Progenitor cell of endocrine pancreas (in vitro differentiated cells): Measurements from ENCODE around the gene OGFOD2. TPM values are rescaled to one million over a fixed set of nuclear protein-coding genes. Genes with fewer than 3 reads are reported as not detected.
A peak's percentile ranks its signal among the peaks of the same experiment; 100 is the strongest.

Experiments
- DNase-seq: peaks from one replicate; pipeline ENCODE4 v3.0.0; 2021; ENCODE audit warnings: low spot score; ENCODE audit not compliant: unreplicated experiment
- H3K27ac Mint-ChIP-seq: 2 replicates; pipeline ENCODE4 v1.8.0; 2021; ENCODE audit warnings: mild to moderate bottlenecking, moderate library complexity, mixed read lengths
- H3K27me3 Mint-ChIP-seq: 2 replicates; pipeline ENCODE4 v1.8.0; 2021; ENCODE audit warnings: mixed read lengths
- H3K36me3 Mint-ChIP-seq: 2 replicates; pipeline ENCODE4 v1.8.0; 2022; ENCODE audit warnings: mixed read lengths; ENCODE audit not compliant: insufficient read depth
- H3K4me1 Mint-ChIP-seq: 2 replicates; pipeline ENCODE4 v1.8.0; 2021; ENCODE audit warnings: low read depth, mixed read lengths
- H3K4me3 Mint-ChIP-seq: 2 replicates; pipeline ENCODE4 v1.8.0; 2021; ENCODE audit warnings: low read depth, mild to moderate bottlenecking, moderate library complexity, mixed read lengths
- H3K9me3 Mint-ChIP-seq: 2 replicates; pipeline ENCODE4 v1.8.0; 2021; ENCODE audit warnings: low read depth, mixed read lengths
- long read RNA-seq: library from polyadenylated mRNA; unstranded; transcript quantifications from one replicate; pipeline ENCODE4 v2.0.0, GENCODE V29; 2020
- total RNA-seq: library from RNA; stranded (reverse); gene quantifications from 2 replicates; pipeline ENCODE4 v1.2.1, GENCODE V29; 2021
- TF ChIP-seq, protein P1 (sequence below): fragments of 200-600 bp; sonication (generic); IDR thresholded peaks from one replicate; pipeline ENCODE4 v1.5.0; 2021; ENCODE audit warnings: antibody characterized with exemption, mild to moderate bottlenecking; ENCODE audit not compliant: unreplicated experiment

OGFOD2 gene
- 16.1 and 16.8 TPM in 2 replicates for total RNA-seq
- long read RNA-seq, partial matches to known transcripts = 1 of 19 reads
- long read RNA-seq, other reads (novel, unspliced or antisense) = 12 of 19 reads

DNA sequence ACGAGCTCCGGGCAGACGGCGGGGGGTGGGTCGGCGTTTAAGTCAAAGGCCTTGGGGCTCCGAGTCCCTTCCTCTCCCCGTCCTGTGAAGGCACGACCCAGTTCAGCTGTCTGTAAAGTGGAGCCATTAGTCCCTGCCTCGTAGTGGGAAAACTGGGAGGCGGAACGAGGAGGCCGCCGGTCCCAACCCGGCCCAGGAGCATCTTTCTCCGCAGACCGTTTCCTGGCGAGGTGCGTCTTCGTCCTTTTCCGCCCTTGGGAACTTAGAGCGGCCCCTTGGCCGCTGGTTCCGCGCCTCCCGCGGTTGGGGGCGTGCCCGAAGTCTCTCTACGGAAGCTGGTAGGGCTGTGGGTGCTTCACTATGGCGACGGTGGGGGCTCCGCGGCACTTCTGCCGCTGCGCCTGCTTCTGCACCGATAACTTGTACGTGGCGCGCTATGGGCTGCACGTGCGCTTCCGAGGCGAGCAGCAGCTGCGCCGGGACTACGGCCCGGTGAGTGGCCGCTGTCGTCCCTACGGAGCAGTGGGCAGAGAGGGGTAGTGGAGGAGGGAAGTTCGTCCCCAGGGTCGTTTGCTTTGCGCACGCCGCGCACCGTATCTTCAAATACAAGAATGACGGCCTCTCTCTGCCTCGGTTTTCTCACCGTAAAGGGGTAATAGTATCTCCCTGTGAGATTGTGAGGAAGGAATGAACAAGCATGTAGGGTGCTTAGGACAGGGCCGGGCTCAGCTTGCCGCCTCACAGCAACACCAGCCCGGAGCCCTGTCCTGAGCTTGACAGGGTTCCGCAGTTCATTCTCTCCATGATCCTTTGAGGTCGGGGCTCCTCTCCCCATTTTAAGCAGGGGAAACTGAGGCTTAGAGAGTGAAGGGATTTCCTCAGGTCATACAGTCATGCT is at the start of gene OGFOD2:
Gene OGFOD2 (plus strand): TSS at position 353 of the 898 bp plus-strand sequence. CDS start 8 bp downstream, at position 361.
- TF ChIP-seq, protein P1, sequence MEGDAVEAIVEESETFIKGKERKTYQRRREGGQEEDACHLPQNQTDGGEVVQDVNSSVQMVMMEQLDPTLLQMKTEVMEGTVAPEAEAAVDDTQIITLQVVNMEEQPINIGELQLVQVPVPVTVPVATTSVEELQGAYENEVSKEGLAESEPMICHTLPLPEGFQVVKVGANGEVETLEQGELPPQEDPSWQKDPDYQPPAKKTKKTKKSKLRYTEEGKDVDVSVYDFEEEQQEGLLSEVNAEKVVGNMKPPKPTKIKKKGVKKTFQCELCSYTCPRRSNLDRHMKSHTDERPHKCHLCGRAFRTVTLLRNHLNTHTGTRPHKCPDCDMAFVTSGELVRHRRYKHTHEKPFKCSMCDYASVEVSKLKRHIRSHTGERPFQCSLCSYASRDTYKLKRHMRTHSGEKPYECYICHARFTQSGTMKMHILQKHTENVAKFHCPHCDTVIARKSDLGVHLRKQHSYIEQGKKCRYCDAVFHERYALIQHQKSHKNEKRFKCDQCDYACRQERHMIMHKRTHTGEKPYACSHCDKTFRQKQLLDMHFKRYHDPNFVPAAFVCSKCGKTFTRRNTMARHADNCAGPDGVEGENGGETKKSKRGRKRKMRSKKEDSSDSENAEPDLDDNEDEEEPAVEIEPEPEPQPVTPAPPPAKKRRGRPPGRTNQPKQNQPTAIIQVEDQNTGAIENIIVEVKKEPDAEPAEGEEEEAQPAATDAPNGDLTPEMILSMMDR = no peak
- peaks cover 15% of the 10 kb centered on the region for H3K4me1 Mint-ChIP-seq
- no peaks in the 10 kb centered on the region for H3K27me3 Mint-ChIP-seq
- no peaks in the 10 kb centered on the region for H3K9me3 Mint-ChIP-seq
- H3K36me3 Mint-ChIP-seq = no peaks in the 10 kb centered on the region
- H3K4me3 Mint-ChIP-seq = peak within 1 kb of the TSS; percentile 97
- H3K27ac Mint-ChIP-seq = peak within 1 kb of the TSS; percentile 99
- peak; percentile 76 for DNase-seq

DNA sequence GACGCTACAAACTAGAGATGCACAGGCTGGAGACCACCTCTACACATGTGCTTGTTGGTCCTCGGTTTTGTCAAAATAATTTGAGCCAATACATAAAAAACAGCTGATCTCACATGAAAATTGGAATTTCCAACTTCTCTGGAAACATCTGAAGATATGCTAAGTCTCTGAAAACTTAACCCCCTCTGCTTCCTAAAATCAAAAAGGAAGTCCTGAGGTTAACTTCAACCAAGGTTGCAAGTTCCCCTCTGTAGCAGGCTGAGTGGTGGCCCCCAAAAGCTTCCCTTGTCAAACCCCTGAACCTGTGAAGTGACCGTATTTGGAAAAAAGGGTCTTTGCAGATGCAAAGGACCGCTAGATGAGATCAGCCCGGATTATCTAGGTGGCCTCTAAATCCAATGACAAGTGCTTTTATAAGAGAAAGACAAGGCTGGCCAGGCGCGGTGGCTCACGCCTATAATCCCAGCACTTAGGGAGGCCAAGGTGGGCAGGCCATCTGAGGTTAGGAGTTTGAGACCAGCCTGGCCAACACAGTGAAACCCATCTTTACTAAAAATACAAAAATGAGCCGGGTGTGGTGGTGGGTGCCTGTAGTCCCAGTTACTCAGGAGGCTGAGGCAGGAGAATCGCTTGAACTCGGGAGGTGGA is 47.2 kb upstream of the OGFOD2 start:
- no peak overlapping the region for H3K4me3 Mint-ChIP-seq
- no peak overlapping the region for H3K27ac Mint-ChIP-seq
- DNase-seq = no peak
- no peaks in the 10 kb centered on the region for H3K27me3 Mint-ChIP-seq
- no peaks in the 10 kb centered on the region for H3K36me3 Mint-ChIP-seq
- TF ChIP-seq, protein P1 = no peak
- H3K9me3 Mint-ChIP-seq = no peaks in the 10 kb centered on the region
- no peaks in the 10 kb centered on the region for H3K4me1 Mint-ChIP-seq

DNA sequence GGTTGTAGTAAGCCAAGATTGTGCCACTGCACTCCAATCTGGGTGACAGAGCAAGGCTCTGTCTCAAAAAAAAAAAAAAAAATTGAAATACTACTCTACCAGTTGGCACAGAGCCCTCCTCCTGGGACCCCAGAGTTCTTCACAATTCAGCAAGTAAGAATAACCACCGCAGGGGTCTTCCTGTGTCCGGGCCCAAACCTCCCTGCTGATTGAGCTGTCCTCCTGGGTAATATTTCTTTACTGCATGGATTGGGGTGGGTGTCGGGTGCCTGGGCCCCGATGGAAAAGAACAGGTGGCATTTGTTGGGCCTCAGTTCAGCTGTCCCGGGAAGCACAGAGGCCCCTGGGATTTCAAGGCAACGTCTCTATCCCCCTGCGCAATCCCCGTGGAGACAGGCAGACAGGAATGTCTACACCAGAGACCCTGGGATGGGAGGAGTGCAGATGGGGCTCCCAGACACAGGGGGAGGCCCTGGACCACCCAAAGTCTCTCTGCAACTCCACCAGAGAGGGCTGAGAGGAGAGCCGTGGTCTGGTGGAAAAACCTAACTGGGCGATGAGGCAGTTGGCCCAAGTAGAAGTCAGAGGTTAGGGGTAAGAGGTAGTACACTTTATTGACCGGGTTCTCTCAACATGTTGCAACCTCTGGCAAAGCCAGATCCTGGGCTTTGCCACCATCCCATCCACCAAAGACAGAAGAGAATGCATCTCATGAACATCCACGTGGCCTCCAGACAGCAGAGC is 46.5 kb upstream of the OGFOD2 start:
- Mint-ChIP-seq H3K4me1 (no peaks in the 10 kb centered on the region), H3K27ac (no peak overlapping the region), H3K36me3 (no peaks in the 10 kb centered on the region), H3K9me3 (no peaks in the 10 kb centered on the region), H3K4me3 (no peak overlapping the region), H3K27me3 (no peaks in the 10 kb centered on the region)
- DNase-seq = no peak
- TF ChIP-seq, protein P1 = no peak

DNA sequence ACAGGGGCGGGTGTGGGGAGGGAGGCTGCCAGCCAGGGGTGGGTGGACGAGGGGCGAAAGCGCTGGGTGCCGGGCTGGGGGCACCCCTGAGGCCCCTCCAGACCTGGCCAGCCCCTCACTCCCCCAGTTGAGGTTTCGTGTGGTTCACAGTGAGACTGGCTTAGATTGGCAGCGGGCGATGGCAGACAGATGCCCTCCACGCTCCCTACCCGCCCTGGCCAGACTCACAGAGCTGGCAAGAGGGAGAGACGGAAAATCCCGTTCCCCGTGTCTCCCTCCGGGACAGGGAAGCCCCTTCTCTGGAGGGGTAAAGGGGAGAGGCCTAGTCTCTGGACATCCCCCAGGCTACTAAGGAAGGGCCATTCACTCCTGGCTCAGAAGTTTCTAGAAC is 45.9 kb upstream of the OGFOD2 start:
- no peaks in the 10 kb centered on the region for H3K36me3 Mint-ChIP-seq
- no peaks in the 10 kb centered on the region for H3K27me3 Mint-ChIP-seq
- H3K9me3 Mint-ChIP-seq = no peaks in the 10 kb centered on the region
- no peaks in the 10 kb centered on the region for H3K4me1 Mint-ChIP-seq
- H3K4me3 Mint-ChIP-seq = no peak overlapping the region
- TF ChIP-seq, protein P1 = no peak
- H3K27ac Mint-ChIP-seq = no peak overlapping the region
- no peak for DNase-seq

DNA sequence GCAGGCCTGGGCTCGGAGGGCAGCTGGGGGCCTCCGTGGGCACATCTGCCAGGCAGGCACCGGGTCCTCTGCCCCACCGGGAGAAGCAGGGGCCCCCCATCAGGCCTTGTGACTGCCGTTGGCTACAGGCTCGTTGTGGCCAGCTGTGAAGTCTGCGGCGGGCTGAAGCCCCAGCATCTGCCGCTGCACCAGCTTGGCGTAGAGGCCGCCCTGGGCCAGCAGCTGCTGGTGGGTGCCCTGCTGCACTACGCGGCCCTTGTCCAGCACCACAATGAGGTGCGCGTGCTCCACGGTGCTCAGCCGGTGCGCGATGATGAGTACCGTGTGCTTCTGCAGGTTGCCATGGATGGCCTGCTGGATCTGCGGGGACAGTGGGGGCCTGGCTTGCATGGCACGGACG is 45.2 kb upstream of the OGFOD2 start:
- Mint-ChIP-seq H3K4me3 (no peak overlapping the region), H3K27me3 (no peaks in the 10 kb centered on the region), H3K4me1 (no peaks in the 10 kb centered on the region), H3K36me3 (no peaks in the 10 kb centered on the region), H3K27ac (no peak overlapping the region), H3K9me3 (no peaks in the 10 kb centered on the region)
- TF ChIP-seq, protein P1 = no peak
- no peak for DNase-seq
